Activated CD4-positive, CD25-positive, alpha-beta regulatory T cell (primary cell): Measurements from ENCODE around the gene TAF6.

Experiments used
- DNase-seq, 4 experiments: peaks; one replicate each; lab custom pipeline; 2025; lab: John Stamatoyannopoulos, UW

TAF6 gene

GRCh38 chr7:100065452-100066186 is 53.5 kb downstream of the TAF6 start:
- no peak for DNase-seq

GRCh38 chr7:100064162-100064561 is 55.0 kb downstream of the TAF6 start:
- no peak for DNase-seq

GRCh38 chr7:100063376-100063775 is 55.8 kb downstream of the TAF6 start:
- DNase-seq, result no peak

- DNase-seq, result no peak
Observed at GRCh38 chr7:100061518-100062193, 57.5 kb downstream of the TAF6 start.

GRCh38 chr7:100059251-100059739 is 59.9 kb downstream of the TAF6 start:
- DNase-seq, result no peak
